GM18502 (cell line): ENCODE measurements around the gene RAD17.
"Not testable (repeated sequence)": the region's sequence is repeated elsewhere in the genome, so short reads cannot be mapped to it uniquely, and the experiment has no call there.

Experiments used
- ATAC-seq: cut with Tn5 transposase; IDR thresholded peaks from one replicate; pipeline ENCODE4 v1.9.1; 2021; ENCODE audit warnings: mild to moderate bottlenecking; ENCODE audit not compliant: unreplicated experiment, poor library complexity

Gene RAD17

GRCh38 chr5:69369340-69370121, at the start of gene RAD17, which contains the start of the genes AK6 and TAF9:
Gene RAD17 (plus strand): TSS chr5:69369818. CDS start chr5:69372209, 2,391 bp downstream.
Gene AK6 (minus strand): TSS chr5:69369520. CDS start chr5:69369490, 30 bp downstream.
Gene TAF9 (minus strand): TSS chr5:69369520. CDS start chr5:69365737, 3,783 bp downstream.
- peak; percentile 91 for ATAC-seq

- ATAC-seq: no peak
Observed at GRCh38 chr5:69326365-69326764, 43.3 kb upstream of the RAD17 start.

- ATAC-seq: no peak
Observed at GRCh38 chr5:69329905-69330489, 39.6 kb upstream of the RAD17 start.

GRCh38 chr5:69331528-69332445, 37.8 kb upstream of the RAD17 start:
- ATAC-seq: no peak

- not testable (repeated sequence) for ATAC-seq
Observed at GRCh38 chr5:69333668-69334315, 35.8 kb upstream of the RAD17 start.

GRCh38 chr5:69334793-69335268, 34.8 kb upstream of the RAD17 start:
- no peak for ATAC-seq

- ATAC-seq: no peak
Observed at GRCh38 chr5:69335341-69335935, 34.2 kb upstream of the RAD17 start.

GRCh38 chr5:69341520-69342161, 28.0 kb upstream of the RAD17 start:
- no peak for ATAC-seq

- no peak for ATAC-seq
Observed at GRCh38 chr5:69343083-69343482, 26.5 kb upstream of the RAD17 start.

GRCh38 chr5:69350664-69351063, 19.0 kb upstream of the RAD17 start:
- no peak for ATAC-seq

GRCh38 chr5:69359699-69360098, 9.9 kb upstream of the RAD17 start:
- ATAC-seq: no peak

GRCh38 chr5:69360442-69360841, 9.2 kb upstream of the RAD17 start:
- ATAC-seq: no peak

GRCh38 chr5:69364414-69364813, 5.2 kb upstream of the RAD17 start:
- ATAC-seq: no peak

GRCh38 chr5:69364850-69365249, 4.8 kb upstream of the RAD17 start:
- ATAC-seq: no peak

GRCh38 chr5:69367697-69368279, 1.8 kb upstream of the RAD17 start:
- no peak for ATAC-seq

GRCh38 chr5:69368458-69369339, 919 bp upstream of the RAD17 start:
- ATAC-seq: peak; percentile 35

- not testable (repeated sequence) for ATAC-seq
Observed at GRCh38 chr5:69370335-69370734, 717 bp downstream of the RAD17 start.

GRCh38 chr5:69372394-69372793, 2.8 kb downstream of the RAD17 start:
- ATAC-seq: no peak
